ENCODE measurements around the gene OR10W1. TPM values are rescaled to one million over a fixed set of nuclear protein-coding genes. Genes with fewer than 3 reads are reported as not detected.

Gene OR10W1
- total and polyA plus RNA-seq, 2 of the 8 experiments (the other 6 are each of a cell fraction or from before 2014, with no cell fraction given), result not detected

DNA sequence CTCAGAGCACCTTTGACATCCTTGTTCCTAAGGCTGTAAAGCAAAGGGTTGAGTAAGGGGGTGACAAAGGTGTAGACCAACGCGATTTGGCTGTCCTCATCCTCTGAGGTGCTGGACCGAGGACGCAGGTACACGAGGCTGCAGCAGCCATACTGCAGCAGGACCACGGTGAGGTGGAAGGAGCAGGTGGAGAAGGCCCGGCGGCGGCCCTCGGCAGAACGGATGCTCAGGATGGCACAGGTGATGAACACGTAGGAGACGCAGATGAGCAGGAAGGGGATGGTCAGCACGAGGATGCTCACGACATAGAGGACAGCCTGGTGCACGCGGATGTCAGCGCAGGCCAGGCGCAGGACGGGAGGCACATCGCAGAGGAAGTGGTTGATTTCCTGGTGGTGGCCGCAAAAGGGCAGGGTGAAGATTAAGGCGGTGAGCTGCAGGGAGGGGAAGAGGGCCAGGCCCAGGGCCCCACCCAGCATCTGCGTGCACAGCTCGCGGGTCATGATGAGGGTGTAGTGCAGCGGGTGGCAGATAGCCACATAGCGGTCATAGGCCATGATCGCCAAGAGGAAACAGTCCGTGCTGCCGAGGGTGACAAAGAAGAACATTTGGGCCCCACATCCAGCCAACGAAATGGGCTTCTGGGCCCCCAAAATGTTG is 40.0 kb downstream of the OR10W1 start:
- Histone ChIP-seq H3K4ac (replicated peaks; ENCODE audit: insufficient read length, low read depth, low read length) (no peak overlapping the region), H2AFZ (ENCODE audit: low read length) (no peak overlapping the region), H3K36me3 (ENCODE audit: control insufficient read depth in 2 of 4, insufficient read depth in 4 of 4, low read length in 3 of 4) (no peaks in the 10 kb centered on the region), H3K23me2 (ENCODE audit: low read depth, low read length) (no peaks in the 10 kb centered on the region), H2BK15ac (ENCODE audit: low read length) (no peak overlapping the region; the same call in 1 of the 2 replicates), H3K79me1 (ENCODE audit: low read depth, low read length) (no peaks in the 10 kb centered on the region), H3K56ac (replicated peaks; ENCODE audit: insufficient read length, low read depth, low read length) (no peak overlapping the region), H3K14ac (ENCODE audit: insufficient read length) (no peak overlapping the region), H3K4me2 (ENCODE audit: insufficient read depth in 1 of 2, low read depth in 2 of 2, low read length in 2 of 2) (no peak overlapping the region), H4K8ac (ENCODE audit: extremely low read depth, insufficient read depth, low read length) (no peak overlapping the region), H3K9me3 (ENCODE audit: insufficient read depth in 2 of 2, low read depth in 1 of 2, low read length in 1 of 2) (peaks cover 0 to 17% of the 10 kb centered on the region in 2 experiments; a peak in 2 of 4 replicates), H3K9ac (replicated peaks in 1 of 4; ENCODE audit: extremely low read depth in 1 of 4, low read depth in 3 of 4, low read length in 3 of 4) (no peak overlapping the region), H3K27ac (ENCODE audit: low read depth, low read length) (no peak overlapping the region), H3K4me1 (replicated peaks in 1 of 4; ENCODE audit: control insufficient read depth in 3 of 4, insufficient read depth in 4 of 4, low read length in 3 of 4) (no peaks in the 10 kb centered on the region), H4K20me1 (replicated peaks in 1 of 2; ENCODE audit: control insufficient read depth in 1 of 2, insufficient read depth in 2 of 2, low read length in 2 of 2) (no peaks in the 10 kb centered on the region), H4K5ac (ENCODE audit: insufficient read length, low read depth, low read length) (no peak overlapping the region), H2BK120ac (replicated peaks; ENCODE audit: low read depth, low read length) (no peak overlapping the region), H2BK5ac (ENCODE audit: low read depth, low read length) (no peak overlapping the region; the same call in 1 of the 2 replicates), H3K79me2 (ENCODE audit: control insufficient read depth in 1 of 2, insufficient read depth in 2 of 2, low read length in 2 of 2) (no peaks in the 10 kb centered on the region), H3K4me3 (ENCODE audit: extremely low read depth in 1 of 4, insufficient read depth in 2 of 4, low read depth in 3 of 4, low read length in 4 of 4) (no peak overlapping the region), H3K23ac (ENCODE audit: insufficient read length) (no peak overlapping the region), H2BK20ac (ENCODE audit: low read length) (no peak overlapping the region), H4K91ac (replicated peaks; ENCODE audit: insufficient read length, low read length) (no peak overlapping the region), H2AK5ac (ENCODE audit: low read depth, low read length) (no peak overlapping the region), H3K27me3 (replicated peaks in 1 of 4; ENCODE audit: control insufficient read depth in 3 of 4, extremely low read depth in 1 of 4, insufficient read depth in 3 of 4, low read length in 3 of 4) (no peaks in the 10 kb centered on the region), H2BK12ac (ENCODE audit: low read depth, low read length) (no peak overlapping the region), H3K18ac (ENCODE audit: extremely low read depth, low read length) (no peak overlapping the region)
- TF ChIP-seq, protein P1, sequence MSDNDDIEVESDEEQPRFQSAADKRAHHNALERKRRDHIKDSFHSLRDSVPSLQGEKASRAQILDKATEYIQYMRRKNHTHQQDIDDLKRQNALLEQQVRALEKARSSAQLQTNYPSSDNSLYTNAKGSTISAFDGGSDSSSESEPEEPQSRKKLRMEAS (IDR thresholded peaks at IDR 0.05), result no peak
- TF ChIP-seq SP2 (IDR thresholded peaks at IDR 0.05; ENCODE audit: low read length) (no peak), TAF7 (optimal IDR thresholded peaks at IDR 0.05; ENCODE audit: borderline replicate concordance, low read depth, low read length) (no peak), SIX5 (IDR thresholded peaks at IDR 0.05; ENCODE audit: low read depth, low read length) (no peak), MAFK (IDR thresholded peaks at IDR 0.05; ENCODE audit: low read depth, low read length) (no peak), RAD21 (IDR thresholded peaks at IDR 0.05 in 1 of 2, conservative IDR thresholded peaks at IDR 0.05 in 1 of 2; ENCODE audit: low read depth in 2 of 2, low read length in 2 of 2) (no peak)
- no peak for FAIRE-seq
- no peak for DNase-seq (ENCODE audit: low read depth in 1 of 2, low spot score in 2 of 2)
- POLR2A ChIA-PET (ENCODE audit: partially characterized antibody), result no interaction called here
- WGBS, 2 experiments (ENCODE audit: extremely low coverage in 1 of 2, insufficient coverage in 1 of 2, insufficient read length in 1 of 2, insufficient replicate concordance in 2 of 2, low coverage in 1 of 2, low lambda C conversion rate in 2 of 2, missing lambda C conversion rate in 1 of 2), result 89% methylated on average over 31 of the region's 32 CpGs; no CpG with 5 or more reads in 1 of the 2 experiments
- CTCF ChIA-PET (ENCODE audit: partially characterized antibody), result no interaction called here
